Cardiac fibroblast (primary cell): Measurements from ENCODE around the gene SDHB.
A peak's percentile ranks its signal among the peaks of the same experiment; 100 is the strongest.

Experiments used
- DNase-seq, 2 donors: peaks; one replicate each; pipeline versions ENCODE4 v3.0.0 to v3.0.0-alpha.2; 2010; ENCODE audit warnings: low read depth in 2 of 2
- H3K4me3 ChIP-seq, 2 donors: replicated peaks in 1 of 2; 1 replicate in 1 of 2; 2 replicates in 1 of 2; pipeline ENCODE4 v1.5.1; 2011; ENCODE audit warnings: low read depth in 2 of 2, low read length in 2 of 2, mild to moderate bottlenecking in 2 of 2, moderate library complexity in 1 of 2
- TF ChIP-seq, protein P1 (sequence below): IDR thresholded peaks from one replicate; pipeline ENCODE4 v1.5.1; 2011; ENCODE audit warnings: low read depth, mild to moderate bottlenecking, low read length, inconsistent platforms

Gene SDHB

DNA sequence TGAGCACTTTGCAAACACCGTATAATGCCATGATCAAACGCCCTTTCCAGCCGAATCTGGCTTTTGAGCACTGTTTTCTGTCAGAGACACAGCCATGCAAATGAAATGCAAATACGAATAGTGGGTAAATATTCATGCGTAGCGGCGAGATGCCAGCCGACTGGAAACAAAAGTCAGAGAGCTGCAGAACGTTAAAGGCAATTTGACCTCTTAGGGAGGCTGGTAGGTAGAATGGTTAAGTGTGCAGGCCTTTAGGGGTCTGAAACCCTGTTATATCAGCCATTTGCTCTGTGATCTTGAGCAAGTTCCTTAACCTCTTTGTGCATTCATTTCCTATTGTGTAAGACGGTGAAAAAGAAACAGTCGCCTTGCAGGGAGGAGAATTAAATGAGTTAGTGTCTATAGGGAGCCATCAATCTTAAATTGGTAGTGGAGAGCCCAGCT lies 6.5 kb upstream of the SDHB start:
- no peak overlapping the region for H3K4me3 ChIP-seq
- DNase-seq: peak; percentile 15 to 17
- TF ChIP-seq, protein P1, sequence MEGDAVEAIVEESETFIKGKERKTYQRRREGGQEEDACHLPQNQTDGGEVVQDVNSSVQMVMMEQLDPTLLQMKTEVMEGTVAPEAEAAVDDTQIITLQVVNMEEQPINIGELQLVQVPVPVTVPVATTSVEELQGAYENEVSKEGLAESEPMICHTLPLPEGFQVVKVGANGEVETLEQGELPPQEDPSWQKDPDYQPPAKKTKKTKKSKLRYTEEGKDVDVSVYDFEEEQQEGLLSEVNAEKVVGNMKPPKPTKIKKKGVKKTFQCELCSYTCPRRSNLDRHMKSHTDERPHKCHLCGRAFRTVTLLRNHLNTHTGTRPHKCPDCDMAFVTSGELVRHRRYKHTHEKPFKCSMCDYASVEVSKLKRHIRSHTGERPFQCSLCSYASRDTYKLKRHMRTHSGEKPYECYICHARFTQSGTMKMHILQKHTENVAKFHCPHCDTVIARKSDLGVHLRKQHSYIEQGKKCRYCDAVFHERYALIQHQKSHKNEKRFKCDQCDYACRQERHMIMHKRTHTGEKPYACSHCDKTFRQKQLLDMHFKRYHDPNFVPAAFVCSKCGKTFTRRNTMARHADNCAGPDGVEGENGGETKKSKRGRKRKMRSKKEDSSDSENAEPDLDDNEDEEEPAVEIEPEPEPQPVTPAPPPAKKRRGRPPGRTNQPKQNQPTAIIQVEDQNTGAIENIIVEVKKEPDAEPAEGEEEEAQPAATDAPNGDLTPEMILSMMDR: no peak

DNA sequence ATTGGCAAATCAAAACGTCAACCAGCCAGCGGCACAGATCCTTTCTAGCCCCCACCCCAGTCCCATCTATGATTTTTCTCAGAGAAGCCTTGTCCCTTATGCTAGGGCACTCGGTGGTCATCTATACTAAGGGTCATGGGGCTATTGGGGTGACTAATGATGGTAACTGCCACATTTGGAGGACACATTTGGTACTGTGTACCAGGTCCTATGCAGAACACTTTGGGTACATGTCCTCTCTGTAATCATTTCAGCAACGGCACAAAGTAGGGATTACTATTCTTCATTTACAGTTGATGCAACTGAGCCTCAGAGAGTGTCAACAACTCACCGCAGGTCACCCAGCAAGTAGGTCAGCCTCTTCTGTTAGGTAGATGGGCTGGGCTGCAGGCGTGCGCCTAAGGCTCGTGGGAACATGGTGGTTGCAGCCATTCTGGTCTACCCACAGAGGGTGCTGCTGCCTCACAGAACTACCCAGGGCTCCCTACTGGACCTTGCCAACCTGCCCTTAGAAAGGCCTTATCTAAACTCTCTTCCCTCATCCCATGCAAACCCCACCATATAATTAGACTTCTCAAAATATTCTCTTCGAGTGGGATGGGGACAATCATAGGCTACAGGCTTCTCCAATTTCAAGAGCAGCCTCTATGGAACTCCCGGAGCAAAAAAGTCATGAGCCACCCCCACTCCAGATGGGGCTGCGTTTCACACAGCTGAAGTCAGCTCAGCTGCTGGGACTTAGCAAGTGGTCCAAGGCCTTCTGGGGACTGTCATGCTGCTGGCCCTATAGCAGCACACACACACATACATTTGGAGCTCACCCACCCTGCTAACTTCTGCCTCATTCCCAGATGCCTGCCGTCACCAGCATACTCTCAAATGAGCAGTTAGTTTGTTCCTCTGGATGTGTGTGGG lies 5.8 kb upstream of the SDHB start:
- TF ChIP-seq, protein P1: peak; percentile 89
- peak; percentile 78 to 83 for DNase-seq
- no peak overlapping the region for H3K4me3 ChIP-seq

DNA sequence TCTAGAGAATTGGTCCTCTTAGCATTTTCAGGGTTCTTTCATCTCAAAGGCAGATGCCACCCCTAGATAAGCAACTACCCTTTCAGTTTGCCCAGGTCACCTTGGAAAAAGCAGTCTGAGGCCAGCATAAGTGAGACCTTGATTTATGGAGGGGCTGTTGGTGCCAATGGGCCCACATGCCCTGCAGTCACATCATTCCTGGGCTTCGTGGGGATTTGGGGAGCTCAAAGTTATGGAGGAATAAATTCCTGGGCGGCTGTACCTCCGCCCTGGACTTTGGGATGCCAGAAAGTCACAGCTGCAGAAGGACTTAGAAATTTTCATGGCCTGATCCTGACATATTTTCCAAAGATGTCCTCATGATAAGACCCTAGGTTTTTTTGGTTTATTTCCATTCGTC lies 2.7 kb upstream of the SDHB start:
- DNase-seq: no peak
- H3K4me3 ChIP-seq: no peak overlapping the region
- TF ChIP-seq, protein P1: no peak

DNA sequence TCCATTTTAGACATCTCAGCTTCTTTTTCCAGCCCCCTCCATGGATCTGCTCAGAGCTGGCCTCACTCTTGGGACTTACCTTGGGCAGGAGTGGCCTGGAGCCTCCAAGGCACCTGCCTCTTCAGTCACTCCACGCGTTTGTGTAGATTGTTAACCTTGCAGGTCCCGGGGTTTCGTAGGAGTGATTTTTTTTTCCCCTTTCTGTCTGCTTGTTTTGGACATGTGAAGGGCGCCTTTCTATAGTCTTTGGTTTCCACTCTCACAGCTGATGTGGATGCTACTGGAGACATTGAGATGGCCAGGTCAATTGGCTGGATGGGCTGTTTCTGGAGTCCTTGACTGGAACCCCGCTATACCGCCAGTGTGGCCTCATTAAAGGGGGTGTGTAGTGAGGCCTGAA lies 2.0 kb upstream of the SDHB start:
- no peak overlapping the region for H3K4me3 ChIP-seq
- no peak for DNase-seq
- TF ChIP-seq, protein P1: no peak

DNA sequence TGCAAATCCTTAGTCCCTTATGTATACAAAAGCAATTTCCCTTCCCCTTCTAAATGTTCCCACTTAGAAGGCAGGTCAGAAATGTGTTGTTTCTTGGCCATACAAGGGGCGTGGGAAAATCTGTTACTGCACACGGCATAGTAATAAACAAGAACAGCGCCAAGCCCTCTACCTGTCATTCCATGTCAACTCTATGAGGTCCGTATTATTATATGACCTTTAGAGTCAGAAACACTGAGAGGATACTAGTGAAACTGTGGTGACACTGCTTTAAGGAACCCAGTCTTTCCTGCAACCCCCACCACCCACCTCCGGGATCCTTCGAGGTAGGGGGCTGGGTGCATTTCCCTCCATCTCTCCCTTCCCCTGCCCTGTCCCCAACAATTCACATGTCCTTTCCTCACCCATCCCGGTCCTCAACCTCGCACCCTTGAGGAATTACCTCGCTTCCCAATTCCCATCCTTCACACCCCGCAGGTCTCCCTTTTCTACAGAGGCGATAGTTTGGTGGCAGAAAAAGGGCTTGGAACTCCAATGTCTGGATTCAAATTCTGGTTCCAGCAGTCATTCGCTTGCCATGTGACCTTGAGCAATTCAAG lies 647 bp downstream of the SDHB start:
- H3K4me3 ChIP-seq: peak overlapping the region; percentile 93 to 100
- TF ChIP-seq, protein P1: no peak
- DNase-seq: no peak

DNA sequence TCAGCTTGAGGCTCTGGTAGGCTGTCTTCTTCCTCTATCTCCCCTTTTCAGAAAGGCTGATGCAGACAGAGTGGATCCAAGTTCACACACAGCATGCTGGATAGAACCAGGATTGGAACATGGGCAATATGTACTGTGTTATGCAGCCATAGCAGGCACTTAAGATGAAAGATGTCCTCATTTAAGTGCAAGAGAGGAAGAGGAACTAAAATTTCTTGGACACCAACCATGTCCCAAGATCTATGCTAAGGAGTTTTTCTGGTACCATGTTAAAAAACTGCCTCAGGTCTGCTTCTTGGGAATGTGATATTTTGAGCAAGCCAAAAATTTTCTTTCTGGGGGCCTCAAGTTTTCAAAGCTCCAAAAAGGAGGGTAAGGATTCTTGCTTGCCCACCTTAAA lies 1.2 kb downstream of the SDHB start:
- peak overlapping the region; percentile 93 to 100 for H3K4me3 ChIP-seq
- DNase-seq: no peak
- TF ChIP-seq, protein P1: no peak
